Ishikawa (cell line): ENCODE results near the gene POLR2J.

Source experiments
- CEBPB ChIP-seq: IDR thresholded peaks from 2 replicates; pipeline ENCODE4 v1.6.1; 2012
- CREB1 ChIP-seq: IDR thresholded peaks from 2 replicates; pipeline ENCODE4 v1.6.1; 2012; ENCODE audit warnings: low read depth
- EGR1 ChIP-seq: IDR thresholded peaks from 2 replicates; pipeline ENCODE4 v1.6.1; 2012
- EP300 ChIP-seq: IDR thresholded peaks from 2 replicates; pipeline ENCODE4 v1.6.1; 2012; ENCODE audit warnings: borderline replicate concordance
- FOXM1 ChIP-seq: IDR thresholded peaks from 2 replicates; pipeline ENCODE4 v1.6.1; 2012; ENCODE audit warnings: low read depth, borderline replicate concordance
- MAX ChIP-seq: IDR thresholded peaks from 2 replicates; pipeline ENCODE4 v1.6.1; 2012
- NFIC ChIP-seq: IDR thresholded peaks from 2 replicates; pipeline ENCODE4 v1.6.1; 2012
- RAD21 ChIP-seq: IDR thresholded peaks from 2 replicates; pipeline ENCODE4 v1.6.1; 2012; ENCODE audit warnings: low read depth
- REST ChIP-seq: IDR thresholded peaks from 2 replicates; pipeline ENCODE4 v1.6.1; 2012; ENCODE audit warnings: low read depth, mild to moderate bottlenecking
- TAF1 ChIP-seq: IDR thresholded peaks from 2 replicates; pipeline ENCODE4 v1.6.1; 2012; ENCODE audit warnings: low read depth, mild to moderate bottlenecking
- TCF12 ChIP-seq: IDR thresholded peaks from 2 replicates; pipeline ENCODE4 v1.6.1; 2012; ENCODE audit warnings: low read depth
- TEAD4 ChIP-seq: IDR thresholded peaks from 2 replicates; pipeline ENCODE4 v1.6.1; 2012
- USF1 ChIP-seq: IDR thresholded peaks from 2 replicates; pipeline ENCODE4 v1.6.1; 2012
- YY1 ChIP-seq: IDR thresholded peaks from 2 replicates; pipeline ENCODE4 v1.6.1; 2012; ENCODE audit warnings: low read depth
- ZBTB7A ChIP-seq: IDR thresholded peaks from 2 replicates; pipeline ENCODE4 v1.6.1; 2012; ENCODE audit warnings: low read depth

POLR2J gene

GRCh38 chr7:102432442-102433218, 46.1 kb downstream of the POLR2J start:
- TF ChIP-seq CEBPB (no peak), TAF1 (no peak), EP300 (no peak), CREB1 (no peak), YY1 (no peak), USF1 (no peak), RAD21 (no peak), REST (no peak), ZBTB7A (no peak), MAX (no peak), TEAD4 (no peak), TCF12 (no peak), EGR1 (no peak), NFIC (no peak), FOXM1 (no peak)

- TF ChIP-seq MAX (no peak), FOXM1 (no peak), EGR1 (no peak), CREB1 (no peak), YY1 (no peak), USF1 (no peak), REST (no peak), TEAD4 (no peak), RAD21 (no peak), ZBTB7A (no peak), CEBPB (no peak), NFIC (no peak), TAF1 (no peak), TCF12 (no peak), EP300 (no peak)
Observed at GRCh38 chr7:102431617-102432298, 47.0 kb downstream of the POLR2J start.

- no peak for TF ChIP-seq REST
- TF ChIP-seq ZBTB7A = no peak
- TF ChIP-seq TCF12 = no peak
- TF ChIP-seq TAF1 = no peak
- no peak for TF ChIP-seq YY1
Observed at GRCh38 chr7:102429141-102429899, 49.4 kb downstream of the POLR2J start.
